ENCODE data around the gene ACSL3. TPM values are rescaled to one million over a fixed set of nuclear protein-coding genes. Genes with fewer than 3 reads are reported as not detected.
A peak's percentile ranks its signal among the peaks of the same experiment; 100 is the strongest.
"Not testable (repeated sequence)": the region's sequence is repeated elsewhere in the genome, so short reads cannot be mapped to it uniquely, and the experiment has no call there.

Gene ACSL3
- 119 and 138 TPM in 2 replicates for total RNA-seq (2014; rRNA removed; shearing (Covaris generic))
- polyA plus RNA-seq (2015; cell fraction: cytosol; rRNA removed): 60.1 and 86.8 TPM in 2 replicates
- 165 and 175 TPM in 2 replicates for polyA plus RNA-seq (2015; cell fraction: nucleus; rRNA removed)

DNA sequence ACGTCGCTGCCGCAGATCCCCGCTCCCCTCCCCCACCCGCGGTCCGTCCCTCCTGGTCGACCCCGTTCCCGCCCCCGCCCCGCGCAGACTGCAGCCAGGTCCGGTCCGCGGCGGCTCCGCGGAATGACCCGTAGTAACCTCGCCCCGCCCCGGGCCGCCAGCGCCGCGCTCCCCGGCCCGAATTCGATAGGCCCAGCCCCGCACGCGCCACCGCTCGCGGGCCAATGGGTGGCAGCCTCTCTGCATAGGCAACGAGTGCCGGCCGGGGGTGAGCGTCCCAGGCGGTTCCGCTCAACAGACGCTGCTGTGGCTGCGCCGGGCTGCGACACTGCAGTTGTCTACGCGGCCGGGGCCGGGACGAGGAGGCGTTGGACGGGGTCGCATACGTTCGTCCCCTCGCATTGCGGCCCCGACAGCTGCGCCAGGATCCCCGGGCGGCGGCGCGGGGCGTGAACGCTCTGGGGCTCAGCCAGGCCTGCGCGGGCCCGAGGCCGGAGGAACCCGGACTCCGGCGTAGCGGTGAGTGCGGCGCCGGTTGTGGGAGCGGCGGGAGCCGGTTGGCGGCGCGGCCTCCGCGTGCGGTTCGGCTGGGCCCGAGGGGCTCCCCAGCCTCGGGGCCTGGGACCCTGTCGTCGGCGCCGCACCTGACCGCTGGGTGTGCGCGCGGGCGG lies at the start of gene ACSL3:
Gene ACSL3, plus strand, starts transcription at position 297 of the 671 bp plus-strand sequence. CDS start 47,737 bp downstream, outside the sequence.
- peak; percentile 95 for DNase-seq (ENCODE audit: low read depth)

DNA sequence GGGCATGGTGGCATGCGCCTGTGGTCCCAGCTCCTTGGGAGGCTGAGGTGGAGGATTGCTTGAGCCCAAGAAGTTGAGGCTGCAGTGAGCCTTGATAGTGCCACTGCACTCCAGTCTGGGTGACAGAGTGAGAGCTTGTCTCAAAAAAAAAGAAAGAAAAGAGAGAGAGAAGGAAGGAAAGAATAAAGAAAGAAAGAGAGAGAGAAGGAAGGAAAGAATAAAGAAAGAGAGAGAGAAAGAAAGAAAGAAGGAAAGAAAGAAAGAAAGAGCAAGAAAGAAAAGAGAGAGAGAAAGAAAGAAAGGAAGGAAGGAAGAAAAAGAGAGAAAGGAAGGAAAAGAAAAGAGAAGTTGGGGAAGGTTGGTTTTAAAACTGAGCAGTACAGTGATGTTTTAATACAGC lies 49.0 kb upstream of the ACSL3 start:
- DNase-seq (ENCODE audit: low read depth): no peak

DNA sequence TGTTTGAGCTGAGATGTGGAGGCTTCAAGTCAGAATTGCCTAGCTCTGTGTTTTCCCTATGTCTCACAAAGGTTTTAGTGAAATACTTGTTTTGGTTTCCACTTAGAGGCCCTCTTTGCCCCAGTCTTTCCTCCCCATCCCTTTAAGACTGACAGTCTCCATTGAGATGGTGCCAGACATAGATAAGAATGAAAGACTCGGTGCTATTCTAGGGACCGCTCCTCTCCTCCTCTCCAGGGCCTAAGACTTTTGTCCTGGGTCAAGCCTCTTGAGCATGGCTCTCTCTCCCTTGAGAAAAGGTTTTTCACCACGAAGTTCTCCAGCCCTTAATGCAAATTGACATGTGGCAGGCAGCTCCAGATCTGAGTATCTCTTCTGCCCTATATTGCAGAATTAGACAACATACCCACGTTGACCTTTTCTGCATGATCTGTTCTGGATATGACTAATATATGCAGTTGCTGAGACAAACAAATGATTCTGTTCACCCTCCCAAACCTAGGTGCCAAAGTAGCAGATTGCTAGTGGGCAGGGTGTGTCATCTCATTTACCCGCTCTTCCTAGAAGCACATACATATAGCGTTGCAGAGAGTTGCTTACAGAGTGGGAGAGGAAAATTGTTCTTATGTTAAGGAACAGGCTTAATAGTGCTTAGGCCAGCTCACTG lies 47.5 kb upstream of the ACSL3 start:
- DNase-seq (ENCODE audit: low read depth): peak; percentile 62

DNA sequence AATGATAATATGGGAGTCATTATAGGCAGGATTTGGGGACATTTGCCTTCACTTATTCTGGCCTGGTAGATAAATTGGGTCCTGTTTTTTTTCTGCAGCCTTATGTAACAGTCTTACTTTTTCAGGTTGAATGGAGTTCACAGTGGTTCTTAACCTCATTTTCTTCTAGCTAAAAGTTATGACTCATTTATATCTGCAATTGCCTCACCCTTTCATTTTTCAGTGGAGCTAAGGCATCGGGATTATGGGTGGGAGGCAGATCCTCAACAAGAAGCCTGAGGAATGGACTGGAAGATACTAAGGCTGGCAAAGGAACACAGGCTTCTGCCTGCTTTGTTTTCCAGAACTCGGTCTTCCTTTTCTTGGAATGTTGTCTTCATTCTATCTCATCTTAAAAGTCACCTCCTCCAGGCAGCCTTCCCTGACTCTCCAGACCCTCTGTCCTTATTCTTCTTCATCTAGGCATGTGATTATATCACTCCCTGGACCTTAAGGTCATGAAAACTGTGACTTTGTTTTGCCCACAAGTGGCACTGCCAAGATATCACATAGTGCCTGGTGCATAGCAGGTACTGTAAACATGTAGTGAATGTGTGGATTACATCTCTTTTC lies 41.0 kb upstream of the ACSL3 start:
- peak; percentile 47 for DNase-seq (ENCODE audit: low read depth)

DNA sequence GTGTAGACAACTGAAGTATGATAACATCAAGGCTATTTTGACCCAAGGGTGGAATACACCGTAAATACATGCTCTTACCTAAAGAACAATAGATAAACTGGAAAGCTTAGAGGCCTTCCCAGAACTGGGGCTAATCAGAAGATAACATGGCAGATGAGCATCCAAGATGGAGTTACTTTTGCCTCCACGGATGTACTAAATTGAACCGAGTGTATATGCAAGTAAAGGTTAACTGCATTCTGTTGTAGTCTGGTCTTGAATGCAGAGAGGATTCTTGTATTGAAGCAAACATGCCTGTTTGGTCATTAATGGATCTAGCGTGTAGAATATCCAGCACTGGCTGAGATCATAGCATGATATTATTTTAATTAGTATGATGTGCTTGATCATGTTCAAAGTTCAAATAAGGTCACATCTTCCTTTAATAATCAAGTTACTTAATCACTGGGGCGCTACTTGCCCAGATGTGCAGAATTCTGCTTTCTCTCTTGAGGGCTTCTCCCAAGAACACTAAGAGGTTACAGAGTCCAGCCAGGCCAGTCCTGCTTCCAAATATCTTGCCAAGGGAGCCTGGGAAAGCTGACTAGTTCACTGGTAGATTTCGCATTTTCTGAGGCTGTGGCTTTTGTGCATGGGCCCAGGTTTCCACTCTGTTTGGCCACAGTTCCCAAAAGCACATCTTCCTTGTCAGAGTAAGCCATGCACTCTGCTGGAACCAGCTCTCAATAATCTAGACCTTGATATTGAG lies 37.5 kb upstream of the ACSL3 start:
- DNase-seq (ENCODE audit: low read depth): no peak

DNA sequence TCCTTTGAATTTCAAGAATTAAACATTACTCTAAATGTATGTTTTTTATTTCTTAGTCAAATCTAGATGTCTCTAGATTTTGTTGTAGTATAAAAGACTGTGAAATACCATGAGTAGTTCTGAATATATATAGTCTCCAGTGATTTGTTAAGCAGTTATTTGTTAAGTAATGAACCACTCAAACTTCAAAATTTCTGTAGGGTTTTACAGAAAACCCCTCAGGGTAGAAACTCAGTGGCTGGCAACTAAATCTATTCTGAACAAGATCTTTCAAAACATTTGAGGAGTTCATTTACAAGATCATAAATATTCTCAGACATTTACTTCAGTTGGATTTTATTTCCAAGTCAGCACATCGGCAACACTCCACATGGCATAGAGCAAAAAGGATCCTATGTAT lies 35.8 kb upstream of the ACSL3 start:
- no peak for DNase-seq (ENCODE audit: low read depth)

DNA sequence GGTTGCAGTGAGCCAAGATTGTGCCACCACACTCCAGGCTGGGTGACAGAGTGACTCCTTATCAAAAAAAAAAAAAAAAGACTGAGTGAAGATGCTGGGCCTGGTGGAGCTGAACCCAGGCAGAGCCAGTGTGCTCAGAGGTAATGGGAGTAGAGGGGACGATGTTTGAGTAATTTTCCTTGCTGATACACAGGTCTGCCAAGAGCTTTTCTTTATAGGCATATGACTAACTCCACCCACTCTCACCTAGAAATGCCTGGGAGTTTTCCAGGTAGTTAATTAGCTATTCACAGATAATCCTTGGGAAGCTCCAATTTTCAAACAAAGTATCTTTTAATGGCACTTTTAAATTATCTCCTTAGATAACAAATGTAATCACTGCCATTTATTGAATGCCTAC lies 33.4 kb upstream of the ACSL3 start:
- no peak for DNase-seq (ENCODE audit: low read depth)

DNA sequence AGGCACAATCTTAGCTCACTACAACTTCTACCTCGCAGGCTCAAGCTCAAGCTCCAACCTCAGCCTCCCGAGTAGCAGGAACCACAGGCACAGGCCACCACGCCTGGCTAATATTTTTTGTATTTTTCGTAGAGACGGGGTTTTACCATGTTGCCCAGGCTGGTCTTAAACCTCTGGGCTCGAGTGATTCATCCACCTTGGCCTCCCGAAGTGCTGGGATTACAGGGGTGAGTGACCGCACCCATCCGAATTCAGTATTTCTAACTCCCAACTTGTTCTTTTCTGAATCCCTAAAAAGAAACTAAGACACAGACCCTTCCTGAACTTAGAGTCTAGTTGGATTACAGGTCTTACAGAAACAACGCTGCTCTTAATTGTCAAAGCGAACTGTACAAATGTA lies 32.3 kb upstream of the ACSL3 start:
- no peak for DNase-seq (ENCODE audit: low read depth)

DNA sequence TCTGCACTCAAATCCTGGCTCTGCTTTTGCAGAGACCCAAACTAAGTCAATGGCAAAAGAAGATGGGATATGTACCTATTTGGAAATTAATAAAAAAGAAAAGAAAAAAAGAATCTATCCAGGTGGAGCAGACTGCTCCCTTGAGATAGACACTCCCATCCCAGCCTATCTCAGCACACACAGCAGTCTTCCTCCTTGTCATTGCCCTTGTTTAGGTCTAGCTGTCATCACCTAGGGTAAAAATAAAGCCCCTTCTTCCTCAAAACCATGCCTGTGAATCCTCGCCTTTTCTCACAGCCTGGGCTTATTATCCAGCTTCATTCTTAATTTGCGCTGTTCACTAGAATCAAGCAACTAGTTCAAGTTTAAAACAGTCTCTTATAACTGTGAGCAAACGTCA lies 30.7 kb upstream of the ACSL3 start:
- no peak for DNase-seq (ENCODE audit: low read depth)

DNA sequence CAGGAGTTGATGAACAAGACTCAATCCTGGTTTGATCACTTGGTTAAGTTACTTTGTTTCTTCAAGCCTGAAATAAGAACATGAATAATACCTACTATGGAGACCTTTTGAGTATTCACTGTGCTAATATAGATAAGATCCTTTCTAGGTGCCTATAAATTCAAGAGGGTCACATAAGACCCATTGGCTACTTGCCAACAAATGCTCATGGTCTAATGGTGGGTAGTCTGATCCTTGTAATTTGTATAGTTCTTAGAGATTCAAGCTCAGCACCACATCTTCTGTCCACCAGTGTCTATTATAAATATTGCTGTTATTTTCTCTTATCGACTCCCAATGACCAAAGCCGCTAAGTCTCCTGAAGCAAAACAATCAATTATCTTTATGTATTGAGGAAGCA lies 27.4 kb upstream of the ACSL3 start:
- DNase-seq (ENCODE audit: low read depth): no peak

DNA sequence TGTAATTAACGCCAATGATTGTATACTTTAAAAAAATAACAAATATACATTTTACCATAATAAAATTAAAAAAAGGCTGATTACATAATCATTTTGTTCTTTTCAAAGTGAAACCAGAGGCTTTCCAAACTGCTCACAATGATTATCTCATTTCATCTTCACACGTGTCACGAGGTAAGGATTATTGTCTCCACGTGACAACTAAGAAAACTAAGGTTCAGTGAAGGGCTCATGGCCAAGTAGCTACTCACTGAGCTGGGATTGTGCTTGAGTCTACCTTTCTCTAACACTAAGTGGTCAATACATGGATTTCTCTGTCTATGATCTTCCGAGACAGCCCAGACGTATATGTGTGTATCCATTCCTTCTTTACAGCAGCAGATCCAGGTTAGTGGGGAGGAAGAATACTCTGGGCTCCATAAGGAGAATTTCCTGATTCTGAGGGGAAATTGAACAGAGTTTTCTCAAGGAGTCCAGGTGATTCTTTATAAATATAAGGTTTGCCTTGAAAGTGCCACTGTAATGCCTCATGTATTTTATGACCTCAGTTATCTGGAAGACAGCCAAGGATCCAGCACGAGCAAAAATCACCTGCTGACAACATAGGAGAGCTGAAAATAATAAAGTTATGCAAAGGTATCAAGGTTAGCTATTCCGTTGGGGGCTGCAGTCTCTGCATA lies 25.6 kb upstream of the ACSL3 start:
- no peak for DNase-seq (ENCODE audit: low read depth)

DNA sequence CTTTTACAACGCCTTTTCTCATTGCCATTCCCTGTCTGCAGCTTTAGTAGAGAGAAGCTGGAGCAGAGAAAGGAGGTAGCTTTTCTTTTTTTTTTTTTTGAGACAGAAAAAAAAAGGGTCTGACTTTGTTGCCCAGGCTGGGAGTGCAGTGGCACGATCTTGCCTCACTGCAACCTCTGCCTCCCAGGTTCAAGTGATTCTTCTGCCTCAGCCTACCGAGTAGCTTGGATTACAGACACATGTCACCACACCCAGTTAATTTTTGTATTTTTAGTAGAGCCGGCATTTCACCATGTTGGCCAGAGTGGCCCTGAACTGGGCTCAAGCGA lies 25.0 kb upstream of the ACSL3 start:
- DNase-seq (ENCODE audit: low read depth): no peak

DNA sequence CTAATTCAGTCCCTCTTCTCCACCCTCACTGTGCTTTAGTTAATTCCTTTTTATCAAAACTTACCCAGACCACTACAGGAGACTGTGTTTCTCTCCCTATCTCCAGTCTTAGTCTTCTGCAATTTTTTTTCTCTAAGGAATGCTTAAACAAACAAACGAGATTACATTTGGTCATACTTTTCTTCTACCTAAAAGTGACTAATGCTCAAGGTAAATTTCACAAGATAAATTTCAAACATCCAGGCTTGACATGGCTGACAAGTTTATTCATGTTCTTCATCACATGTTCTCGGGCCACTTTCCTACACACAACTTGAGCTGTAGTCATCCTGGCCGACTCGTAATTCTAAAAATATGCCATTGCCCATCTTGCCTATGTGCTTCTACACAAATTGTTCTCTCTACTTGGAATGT lies 23.2 kb upstream of the ACSL3 start:
- peak; percentile 74 for DNase-seq (ENCODE audit: low read depth)

DNA sequence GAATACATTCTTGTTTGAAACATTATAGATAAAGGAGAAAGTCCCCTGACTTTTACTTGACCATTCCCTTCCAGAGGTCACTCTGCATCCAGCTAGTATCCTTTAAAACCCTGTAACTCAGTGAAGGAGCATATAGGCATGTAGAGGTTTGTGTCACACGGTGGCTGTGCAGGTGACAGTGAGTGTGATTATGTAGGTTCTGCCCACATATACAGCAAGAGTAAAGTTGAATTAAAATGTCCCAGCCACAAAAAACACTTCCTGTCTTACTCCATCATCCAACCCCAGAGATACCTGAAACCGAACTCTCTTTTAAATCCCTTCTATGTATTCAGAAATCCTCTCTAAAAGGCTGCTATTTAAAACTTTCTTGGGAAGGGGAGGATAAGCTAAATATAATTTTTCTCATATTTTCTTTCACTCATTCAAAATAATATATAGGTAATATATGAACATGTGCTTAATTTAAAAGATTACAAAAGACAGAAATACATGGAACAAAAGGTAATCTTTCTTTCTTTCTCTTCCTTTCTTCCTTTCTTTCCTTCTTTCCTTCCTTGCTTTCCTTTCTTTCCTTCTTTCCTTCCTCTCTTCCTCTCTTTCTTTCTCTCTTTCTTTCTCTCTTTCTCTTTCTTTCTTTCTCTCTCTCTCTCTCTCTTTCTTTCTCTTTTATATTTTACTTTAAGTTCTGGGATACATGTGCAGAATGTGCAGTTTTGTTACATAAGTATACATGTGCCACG lies 20.6 kb upstream of the ACSL3 start:
- no peak for DNase-seq (ENCODE audit: low read depth)

DNA sequence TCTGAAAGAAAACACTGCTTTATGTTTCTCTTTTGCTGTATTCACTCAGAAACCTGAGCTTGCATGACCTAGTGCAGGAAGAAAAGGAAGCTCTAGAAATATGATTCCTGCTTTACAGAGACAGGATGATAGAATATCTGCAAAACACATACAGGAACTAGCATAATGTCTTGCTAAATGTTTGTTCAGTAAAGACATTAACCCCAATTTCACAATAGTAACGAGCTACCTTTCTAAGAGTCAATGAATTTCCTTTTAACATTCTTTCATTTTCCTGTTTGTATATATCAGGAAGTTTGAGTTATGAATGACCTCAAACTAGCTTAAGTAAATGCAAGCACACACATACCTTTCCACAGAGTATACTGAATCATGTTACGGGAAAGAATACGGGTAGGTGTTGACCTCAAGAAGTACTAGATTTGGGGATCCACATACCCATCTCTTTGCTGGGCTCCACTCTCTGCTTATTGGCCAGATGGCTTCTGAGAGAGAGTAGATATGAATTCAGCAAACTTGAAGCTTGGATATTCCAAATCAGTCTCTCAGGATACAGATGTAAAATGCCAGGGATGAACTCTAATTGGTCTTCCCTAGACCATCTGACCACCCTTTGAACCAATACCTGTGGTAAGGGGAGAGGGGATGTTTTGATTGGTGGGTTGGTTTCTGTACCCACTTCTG lies 18.2 kb upstream of the ACSL3 start:
- peak; percentile 67 for DNase-seq (ENCODE audit: low read depth)

DNA sequence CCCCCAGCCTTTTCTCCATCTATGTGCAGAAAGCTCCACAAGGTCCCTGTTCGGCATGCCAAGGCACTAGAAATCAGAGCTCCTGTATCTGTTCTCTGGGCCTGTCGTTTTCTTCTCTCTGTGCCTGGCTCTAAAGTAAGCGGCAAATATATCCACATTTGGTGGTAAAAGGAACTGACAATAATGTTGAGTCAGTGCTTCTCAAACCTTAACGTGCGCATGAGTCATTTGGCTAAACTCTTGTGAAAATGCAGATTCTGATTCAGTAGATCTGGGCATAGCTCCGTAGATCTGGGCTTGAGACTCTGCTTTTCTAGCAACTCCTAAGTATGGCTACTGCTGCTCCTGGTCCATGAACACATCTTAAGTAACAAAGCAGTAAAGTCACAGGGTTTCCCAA lies 16.5 kb upstream of the ACSL3 start:
- DNase-seq (ENCODE audit: low read depth): peak; percentile 94

DNA sequence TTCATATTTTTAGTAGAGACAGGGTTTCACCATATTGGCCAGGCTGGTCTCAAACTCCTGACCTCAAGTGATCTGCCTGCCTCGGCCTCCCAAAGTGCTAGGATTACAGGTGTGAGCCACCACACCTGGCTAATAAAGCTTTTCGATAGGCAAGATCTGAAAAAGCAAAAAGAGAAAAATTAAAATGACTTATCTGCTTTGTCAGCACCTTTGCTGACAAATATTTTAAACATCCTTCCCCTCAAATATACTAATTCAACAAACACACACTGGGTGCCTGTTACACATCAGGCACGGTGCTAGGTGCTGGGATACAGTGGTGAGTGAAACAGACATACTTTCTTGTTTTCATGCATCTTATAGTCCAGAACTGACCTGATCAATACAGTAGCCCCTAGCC lies 15.5 kb upstream of the ACSL3 start:
- DNase-seq (ENCODE audit: low read depth): not testable (repeated sequence)

DNA sequence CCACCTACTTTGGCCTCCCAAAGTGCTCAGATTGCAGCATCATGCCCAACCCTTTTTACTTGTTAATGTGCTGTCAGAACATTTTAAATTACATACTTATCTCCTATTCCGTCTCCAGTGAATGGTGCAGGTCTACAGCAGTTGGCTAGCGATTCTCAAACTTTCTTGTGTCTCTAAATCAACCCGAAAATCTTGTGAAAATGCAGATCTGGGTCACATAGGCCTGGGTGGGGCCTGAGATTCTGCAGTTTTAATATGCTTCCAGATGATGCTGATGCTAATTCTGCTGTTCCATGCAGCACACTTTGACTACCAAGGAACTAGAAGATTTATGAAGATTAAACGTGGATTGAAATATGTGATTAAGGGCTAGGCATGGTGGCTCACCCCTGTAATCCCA lies 14.8 kb upstream of the ACSL3 start:
- no peak for DNase-seq (ENCODE audit: low read depth)

DNA sequence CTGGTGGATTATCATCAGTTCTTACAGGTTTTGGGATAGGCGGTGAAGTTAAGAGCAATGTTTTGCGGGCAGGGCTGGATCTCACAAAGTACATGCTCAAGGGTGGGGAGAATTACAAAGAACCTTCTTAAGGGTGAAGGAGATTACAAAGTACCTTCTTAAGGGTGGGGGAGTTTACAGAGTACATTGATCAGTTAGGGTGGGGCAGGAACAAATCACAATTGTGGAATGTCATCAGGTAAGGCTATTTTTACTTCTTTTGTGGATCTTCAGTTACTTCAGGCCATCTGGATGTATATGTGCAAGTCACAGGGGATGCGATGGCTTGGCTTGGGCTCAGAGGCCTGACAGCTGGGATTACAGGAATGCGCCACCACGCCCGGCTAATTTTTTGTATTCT lies 12.8 kb upstream of the ACSL3 start:
- not testable (repeated sequence) for DNase-seq (ENCODE audit: low read depth)

DNA sequence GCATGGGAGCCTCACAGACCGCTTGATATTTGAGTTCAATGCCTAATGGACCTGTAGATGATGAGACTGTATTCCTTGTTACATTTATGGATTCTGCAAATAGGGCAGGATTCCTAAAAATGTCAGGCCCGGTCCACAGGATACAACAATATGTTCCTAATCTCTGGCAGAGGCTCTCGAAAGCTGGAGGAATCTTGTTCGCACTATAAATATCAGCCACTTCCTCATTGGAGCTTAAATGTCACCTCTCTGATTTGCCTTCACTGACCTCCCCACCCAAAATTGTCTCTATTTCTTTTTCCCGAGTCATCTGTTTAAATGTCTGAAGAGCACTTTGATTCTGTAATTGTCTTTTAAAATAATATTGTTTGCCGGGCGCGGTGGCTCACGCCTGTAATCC lies 12.0 kb upstream of the ACSL3 start:
- DNase-seq (ENCODE audit: low read depth): no peak
